DND-41 (cell line): ENCODE data around the gene MRAS.

Experiments
- ATAC-seq: fragments of 200-7000 bp; cut with Tn5 transposase; 3 replicates; pipeline ENCODE4 v1.9.1; 2021; ENCODE audit warnings: low read depth; ENCODE audit not compliant: insufficient read depth
- DNase-seq: peaks from one replicate; pipeline ENCODE4 v3.0.0-alpha.2; 2020
- H2AFZ ChIP-seq: 2 replicates; pipeline ENCODE4 v1.6.0; 2012; ENCODE audit warnings: low read depth, low read length
- H3K27ac ChIP-seq: 2 replicates; pipeline ENCODE4 v1.5.1; 2012; ENCODE audit warnings: low read length, inconsistent platforms
- H3K27me3 ChIP-seq: fragments of 200-600 bp; sonication (generic); 2 replicates; pipeline ENCODE4 v1.6.0; 2012; ENCODE audit warnings: low read length, mild to moderate bottlenecking, inconsistent platforms; ENCODE audit not compliant: insufficient read depth, poor library complexity
- H3K36me3 ChIP-seq: 2 replicates; pipeline ENCODE4 v1.5.1; 2012; ENCODE audit warnings: low read length, inconsistent platforms; ENCODE audit not compliant: insufficient read depth
- H3K4me1 ChIP-seq: 2 replicates; pipeline ENCODE4 v1.5.1; 2012; ENCODE audit warnings: mild to moderate bottlenecking, low read length; ENCODE audit not compliant: insufficient read depth
- H3K4me2 ChIP-seq: 2 replicates; pipeline ENCODE4 v1.6.0; 2012; ENCODE audit warnings: mild to moderate bottlenecking, moderate library complexity, low read length, inconsistent platforms; ENCODE audit not compliant: insufficient read depth
- H3K4me3 ChIP-seq, 2 experiments: fragments of 200-600 bp in 1 of 2; shearing (Covaris generic) in 1 of 2; 2 replicates each; pipeline ENCODE4 v1.5.1; 2012 to 2016; ENCODE audit warnings: inconsistent platforms in 2 of 2, low read length in 2 of 2, mild to moderate bottlenecking in 2 of 2, low read depth in 1 of 2, moderate library complexity in 1 of 2
- H3K79me2 ChIP-seq: 2 replicates; pipeline ENCODE4 v1.6.0; 2012; ENCODE audit warnings: low read length, inconsistent platforms; ENCODE audit not compliant: insufficient read depth
- H3K9ac ChIP-seq: 2 replicates; pipeline ENCODE4 v1.6.0; 2012; ENCODE audit warnings: low read depth, mild to moderate bottlenecking, inconsistent platforms, low read length, moderate library complexity
- H3K9me3 ChIP-seq: 2 replicates; pipeline ENCODE4 v1.5.1; 2012; ENCODE audit warnings: low read length, moderate library complexity, mild to moderate bottlenecking, inconsistent platforms; ENCODE audit not compliant: insufficient read depth, severe bottlenecking
- H4K20me1 ChIP-seq: 2 replicates; pipeline ENCODE4 v1.6.0; 2012; ENCODE audit warnings: low read length; ENCODE audit not compliant: insufficient read depth
- EZH2 ChIP-seq: IDR thresholded peaks from 3 replicates; pipeline ENCODE4 v1.6.1; 2012; ENCODE audit warnings: borderline replicate concordance, low read depth, mild to moderate bottlenecking, moderate library complexity, low read length, inconsistent platforms; ENCODE audit not compliant: severe bottlenecking
- TF ChIP-seq, protein P1 (sequence below): IDR thresholded peaks from 2 replicates; pipeline ENCODE4 v1.5.1; 2012; ENCODE audit warnings: borderline replicate concordance, low read length, moderate library complexity, mild to moderate bottlenecking; ENCODE audit not compliant: poor library complexity, severe bottlenecking; ENCODE audit errors: extremely low read depth

MRAS gene

DNA sequence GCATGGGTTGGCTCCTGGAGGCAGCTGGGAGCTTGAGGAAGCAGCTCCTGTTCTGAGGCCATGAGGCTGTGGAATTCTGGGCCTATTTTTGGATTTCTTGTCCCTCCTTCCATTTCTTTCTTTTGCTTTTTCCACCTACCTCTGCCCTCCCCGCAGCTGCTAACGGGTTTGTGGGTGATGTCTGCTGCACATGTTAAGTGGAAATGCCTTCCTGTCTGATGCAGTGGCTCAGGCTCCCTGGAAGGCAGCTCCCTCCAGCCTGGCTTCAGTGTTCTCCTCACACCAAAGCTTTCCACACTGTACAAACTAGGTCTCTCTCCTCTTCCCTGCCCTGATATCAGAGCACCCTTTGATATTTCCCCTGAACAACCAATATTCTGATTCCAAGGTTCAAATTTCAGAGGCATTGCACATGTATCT, 52.3 kb downstream of the MRAS start:
- TF ChIP-seq, protein P1, sequence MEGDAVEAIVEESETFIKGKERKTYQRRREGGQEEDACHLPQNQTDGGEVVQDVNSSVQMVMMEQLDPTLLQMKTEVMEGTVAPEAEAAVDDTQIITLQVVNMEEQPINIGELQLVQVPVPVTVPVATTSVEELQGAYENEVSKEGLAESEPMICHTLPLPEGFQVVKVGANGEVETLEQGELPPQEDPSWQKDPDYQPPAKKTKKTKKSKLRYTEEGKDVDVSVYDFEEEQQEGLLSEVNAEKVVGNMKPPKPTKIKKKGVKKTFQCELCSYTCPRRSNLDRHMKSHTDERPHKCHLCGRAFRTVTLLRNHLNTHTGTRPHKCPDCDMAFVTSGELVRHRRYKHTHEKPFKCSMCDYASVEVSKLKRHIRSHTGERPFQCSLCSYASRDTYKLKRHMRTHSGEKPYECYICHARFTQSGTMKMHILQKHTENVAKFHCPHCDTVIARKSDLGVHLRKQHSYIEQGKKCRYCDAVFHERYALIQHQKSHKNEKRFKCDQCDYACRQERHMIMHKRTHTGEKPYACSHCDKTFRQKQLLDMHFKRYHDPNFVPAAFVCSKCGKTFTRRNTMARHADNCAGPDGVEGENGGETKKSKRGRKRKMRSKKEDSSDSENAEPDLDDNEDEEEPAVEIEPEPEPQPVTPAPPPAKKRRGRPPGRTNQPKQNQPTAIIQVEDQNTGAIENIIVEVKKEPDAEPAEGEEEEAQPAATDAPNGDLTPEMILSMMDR = no peak
- TF ChIP-seq EZH2 = no peak
- ATAC-seq = no peak

DNA sequence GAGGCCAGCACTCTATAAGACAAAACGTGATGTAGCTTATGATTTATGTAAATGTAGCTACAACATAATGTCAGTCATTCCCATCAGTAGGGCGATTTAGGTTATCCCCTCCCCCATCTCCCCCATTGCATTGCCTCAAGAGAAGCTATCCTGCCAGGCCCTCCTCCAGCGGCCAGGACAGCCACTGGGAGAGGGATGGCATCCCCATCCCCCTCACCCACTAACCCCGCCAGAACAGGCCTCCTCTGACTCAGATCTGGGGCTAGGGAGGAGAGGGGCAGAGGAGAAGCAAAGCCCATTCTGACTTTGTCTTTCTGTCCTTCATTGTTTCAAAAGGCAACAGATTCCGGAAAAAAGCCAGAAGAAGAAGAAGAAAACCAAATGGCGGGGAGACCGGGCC, 53.5 kb downstream of the MRAS start:
- no peak overlapping the region for H3K27ac ChIP-seq
- peaks cover 18% of the 10 kb centered on the region for H3K27me3 ChIP-seq
- no peaks in the 10 kb centered on the region for H3K36me3 ChIP-seq
- no peaks in the 10 kb centered on the region for H3K79me2 ChIP-seq
- no peak overlapping the region for H3K4me3 ChIP-seq
- no peak overlapping the region for H2AFZ ChIP-seq
- no peaks in the 10 kb centered on the region for H3K9me3 ChIP-seq
- DNase-seq (no peak), ATAC-seq (no peak)
- no peak overlapping the region for H3K9ac ChIP-seq
- TF ChIP-seq, protein P1 = no peak
- no peak for TF ChIP-seq EZH2
- no peak overlapping the region for H3K4me2 ChIP-seq
- H4K20me1 ChIP-seq = no peaks in the 10 kb centered on the region
- no peaks in the 10 kb centered on the region for H3K4me1 ChIP-seq

More for the DNA sequence above, 52.3 kb downstream of the MRAS start:
- no peaks in the 10 kb centered on the region for H3K9me3 ChIP-seq
- no peaks in the 10 kb centered on the region for H3K36me3 ChIP-seq
- H3K27me3 ChIP-seq = peaks cover 15% of the 10 kb centered on the region
- no peak overlapping the region for H3K4me2 ChIP-seq
- no peaks in the 10 kb centered on the region for H3K79me2 ChIP-seq
- no peak overlapping the region for H2AFZ ChIP-seq
- H4K20me1 ChIP-seq = no peaks in the 10 kb centered on the region
- H3K4me1 ChIP-seq = no peaks in the 10 kb centered on the region
- no peak overlapping the region for H3K27ac ChIP-seq
- H3K9ac ChIP-seq = no peak overlapping the region
- no peak overlapping the region for H3K4me3 ChIP-seq
- DNase-seq = no peak

DNA sequence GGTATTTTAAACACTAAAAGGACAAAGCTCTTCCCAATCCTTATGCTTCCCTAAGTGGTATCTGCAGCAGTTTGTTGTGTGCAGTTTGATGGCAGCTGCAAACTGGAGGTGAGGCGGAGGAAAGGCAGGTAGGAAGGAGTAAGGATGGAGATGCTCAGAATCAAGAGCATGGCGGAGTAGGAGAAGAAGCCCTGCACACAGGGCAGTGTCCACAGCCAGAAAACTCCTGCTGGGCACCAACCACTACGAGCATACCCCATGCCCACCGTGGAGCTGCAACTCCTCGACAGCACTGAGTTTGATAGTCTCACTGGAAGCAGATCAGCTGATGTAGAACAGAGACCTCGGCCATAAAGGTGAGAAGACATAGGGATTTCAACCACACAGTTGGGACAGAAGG, 55.7 kb downstream of the MRAS start:
- no peaks in the 10 kb centered on the region for H4K20me1 ChIP-seq
- no peak overlapping the region for H3K4me2 ChIP-seq
- H3K27ac ChIP-seq = no peak overlapping the region
- H3K4me3 ChIP-seq = no peak overlapping the region
- H3K27me3 ChIP-seq = peaks cover 15% of the 10 kb centered on the region
- no peak overlapping the region for H2AFZ ChIP-seq
- H3K9me3 ChIP-seq = no peaks in the 10 kb centered on the region
- no peaks in the 10 kb centered on the region for H3K36me3 ChIP-seq
- H3K9ac ChIP-seq = no peak overlapping the region
- no peak for DNase-seq
- H3K79me2 ChIP-seq = no peaks in the 10 kb centered on the region
- no peak for TF ChIP-seq EZH2
- no peak for ATAC-seq
- H3K4me1 ChIP-seq = no peaks in the 10 kb centered on the region

DNA sequence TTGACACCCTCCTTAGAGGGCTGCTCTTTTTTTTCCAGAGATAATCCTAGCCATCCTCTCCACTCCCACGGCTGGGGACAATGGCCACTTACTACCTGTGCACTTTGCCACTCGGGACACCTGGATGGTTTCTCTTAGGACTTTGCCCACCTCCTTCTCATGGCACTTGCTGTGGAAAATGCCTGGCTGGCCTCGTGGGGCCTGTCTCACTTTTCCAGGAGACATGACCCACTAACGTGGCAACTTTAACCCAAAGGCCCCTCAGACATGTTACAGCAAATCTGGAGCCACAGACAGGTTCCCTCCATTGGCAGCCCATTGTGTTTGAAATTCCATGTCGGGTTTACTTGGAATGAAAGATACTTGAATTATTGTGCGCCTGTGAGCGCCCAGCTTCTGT, 56.6 kb downstream of the MRAS start:
- Histone ChIP-seq H3K4me1 (no peaks in the 10 kb centered on the region), H3K9me3 (no peaks in the 10 kb centered on the region), H3K9ac (no peak overlapping the region), H3K36me3 (no peaks in the 10 kb centered on the region), H2AFZ (no peak overlapping the region), H4K20me1 (no peaks in the 10 kb centered on the region), H3K4me2 (no peak overlapping the region), H3K4me3 (no peak overlapping the region), H3K27ac (no peak overlapping the region), H3K79me2 (no peaks in the 10 kb centered on the region), H3K27me3 (peaks cover 13% of the 10 kb centered on the region)
- DNase-seq = no peak
- TF ChIP-seq, protein P1 = no peak
- TF ChIP-seq EZH2 = no peak
- no peak for ATAC-seq
